Osteoblast (primary cell): ENCODE measurements around the gene LOXHD1. TPM values are rescaled to one million over a fixed set of nuclear protein-coding genes. Genes with fewer than 3 reads are reported as not detected.

ENCODE experiments used
- DNase-seq: peaks from one replicate; pipeline ENCODE4 v3.0.0; 2011; ENCODE audit warnings: low spot score, mixed read lengths; ENCODE audit not compliant: insufficient read length; ENCODE audit errors: missing footprints
- H2AFZ ChIP-seq: 2 replicates; pipeline ENCODE4 v1.6.0; 2011; ENCODE audit warnings: mild to moderate bottlenecking, low read length
- H3K27ac ChIP-seq: 2 replicates; pipeline ENCODE4 v1.5.1; 2011; ENCODE audit warnings: mild to moderate bottlenecking, low read depth, low read length, moderate library complexity
- H3K27me3 ChIP-seq: 2 replicates; pipeline ENCODE4 v1.6.0; 2012; ENCODE audit warnings: mild to moderate bottlenecking, control low read depth, inconsistent platforms, low read length, moderate library complexity; ENCODE audit not compliant: insufficient read depth
- H3K36me3 ChIP-seq: 2 replicates; pipeline ENCODE4 v1.5.1; 2011; ENCODE audit warnings: mild to moderate bottlenecking, low read length, control low read depth, moderate library complexity; ENCODE audit not compliant: insufficient read depth
- H3K4me1 ChIP-seq: 2 replicates; pipeline ENCODE4 v1.5.1; 2011; ENCODE audit warnings: mild to moderate bottlenecking, low read length, control low read depth, moderate library complexity; ENCODE audit not compliant: insufficient read depth
- H3K4me2 ChIP-seq: 2 replicates; pipeline ENCODE4 v1.6.0; 2011; ENCODE audit warnings: mild to moderate bottlenecking, low read length; ENCODE audit not compliant: insufficient read depth
- H3K4me3 ChIP-seq: fragments of 200-600 bp; sonication (generic); 3 replicates; pipeline ENCODE4 v1.5.1; 2012; ENCODE audit warnings: mild to moderate bottlenecking, low read length, inconsistent platforms; ENCODE audit not compliant: insufficient read depth
- H3K79me2 ChIP-seq: 2 replicates; pipeline ENCODE4 v1.6.0; 2012; ENCODE audit warnings: mild to moderate bottlenecking, low read length, control low read depth, inconsistent platforms; ENCODE audit not compliant: insufficient read depth
- H3K9me3 ChIP-seq: 2 replicates; pipeline ENCODE4 v1.5.1; 2011; ENCODE audit warnings: low read depth, low read length, control low read depth
- H4K20me1 ChIP-seq: 2 replicates; pipeline ENCODE4 v1.6.0; 2012; ENCODE audit warnings: mild to moderate bottlenecking, low read length, control low read depth; ENCODE audit not compliant: insufficient read depth
- CTCF ChIP-seq: IDR thresholded peaks from 2 replicates; pipeline ENCODE4 v1.5.1; 2011; ENCODE audit warnings: mild to moderate bottlenecking, low read depth, low read length, moderate library complexity; ENCODE audit errors: extremely low read depth
- total RNA-seq: library from RNA; depleted of rRNA; stranded (reverse); fragments of >200 nt; gene quantifications from 2 replicates; pipeline ENCODE4 v1.2.3, GENCODE V29; 2012

LOXHD1 gene
- total RNA-seq, 1 donor: not detected

DNA sequence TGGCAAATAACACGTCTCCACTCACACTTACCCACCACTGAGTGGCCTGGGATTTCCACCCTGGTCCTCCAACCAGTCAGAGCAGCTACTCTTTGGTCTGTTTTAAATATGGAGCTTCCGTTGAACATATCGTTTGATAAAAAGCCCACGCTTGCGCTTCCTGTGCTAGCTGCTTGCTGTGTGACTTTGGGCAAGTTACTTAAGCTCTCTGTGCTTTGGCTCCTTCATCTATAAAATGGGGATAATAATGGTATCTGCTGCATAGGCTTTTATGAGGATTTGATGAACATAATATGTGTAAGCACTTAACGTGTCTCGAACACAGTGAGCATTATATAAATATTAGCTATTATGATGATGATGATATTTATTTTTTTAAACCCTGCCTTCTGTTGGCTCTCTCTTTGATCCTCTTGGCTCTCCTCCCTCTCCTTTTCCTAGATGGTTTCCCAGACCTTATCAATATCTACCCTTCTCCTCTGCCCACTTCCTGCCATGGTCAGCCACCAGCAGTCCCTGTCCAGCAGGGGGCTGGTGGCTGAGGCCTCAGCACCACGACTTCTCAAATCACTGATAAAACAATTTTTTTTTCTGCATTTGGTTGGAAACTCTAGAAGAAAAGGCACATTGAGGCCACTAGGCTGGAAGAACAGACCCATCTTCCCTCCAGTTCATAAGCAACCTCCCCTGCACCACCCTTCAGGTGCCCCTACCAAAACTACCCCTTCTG lies 191.9 kb downstream of the LOXHD1 start:
- Histone ChIP-seq H3K27ac (no peak overlapping the region), H3K27me3 (no peaks in the 10 kb centered on the region), H3K36me3 (no peaks in the 10 kb centered on the region), H3K4me1 (no peaks in the 10 kb centered on the region), H3K79me2 (no peaks in the 10 kb centered on the region), H3K4me2 (no peak overlapping the region), H3K9me3 (no peaks in the 10 kb centered on the region), H4K20me1 (no peaks in the 10 kb centered on the region), H2AFZ (no peak overlapping the region), H3K4me3 (no peak overlapping the region)
- DNase-seq: no peak
- TF ChIP-seq CTCF: peak; percentile 38

- no peaks in the 10 kb centered on the region for H3K79me2 ChIP-seq
- no peaks in the 10 kb centered on the region for H3K27me3 ChIP-seq
- no peak overlapping the region for H2AFZ ChIP-seq
- H3K4me2 ChIP-seq: no peak overlapping the region
- H3K27ac ChIP-seq: no peak overlapping the region
- no peaks in the 10 kb centered on the region for H3K4me1 ChIP-seq
- TF ChIP-seq CTCF: no peak
- no peak overlapping the region for H3K4me3 ChIP-seq
- no peak for DNase-seq
- no peaks in the 10 kb centered on the region for H3K36me3 ChIP-seq
- H3K9me3 ChIP-seq: no peaks in the 10 kb centered on the region
- no peaks in the 10 kb centered on the region for H4K20me1 ChIP-seq
Measured at GRCh38 chr18:46462523-46462922, 194.5 kb downstream of the LOXHD1 start.

- H3K9me3 ChIP-seq: no peaks in the 10 kb centered on the region
- H3K79me2 ChIP-seq: no peaks in the 10 kb centered on the region
- H2AFZ ChIP-seq: no peak overlapping the region
- no peaks in the 10 kb centered on the region for H3K4me1 ChIP-seq
- no peak overlapping the region for H3K27ac ChIP-seq
- no peak for TF ChIP-seq CTCF
- DNase-seq: no peak
- no peak overlapping the region for H3K4me3 ChIP-seq
- H3K4me2 ChIP-seq: no peak overlapping the region
- no peaks in the 10 kb centered on the region for H4K20me1 ChIP-seq
- no peaks in the 10 kb centered on the region for H3K36me3 ChIP-seq
- no peaks in the 10 kb centered on the region for H3K27me3 ChIP-seq
Measured at GRCh38 chr18:46461993-46462392, 195.0 kb downstream of the LOXHD1 start.

- DNase-seq: no peak
- H3K9me3 ChIP-seq: no peaks in the 10 kb centered on the region
- H4K20me1 ChIP-seq: no peaks in the 10 kb centered on the region
- H3K79me2 ChIP-seq: no peaks in the 10 kb centered on the region
- no peaks in the 10 kb centered on the region for H3K4me1 ChIP-seq
- no peak for TF ChIP-seq CTCF
- no peak overlapping the region for H3K27ac ChIP-seq
- H2AFZ ChIP-seq: no peak overlapping the region
- no peak overlapping the region for H3K4me3 ChIP-seq
- no peaks in the 10 kb centered on the region for H3K36me3 ChIP-seq
- no peaks in the 10 kb centered on the region for H3K27me3 ChIP-seq
- no peak overlapping the region for H3K4me2 ChIP-seq
Measured at GRCh38 chr18:46460754-46461153, 196.3 kb downstream of the LOXHD1 start.
